Forelimb muscle (tissue), 1 donor: Measurements from ENCODE around the gene VASP. TPM values are rescaled to one million over a fixed set of nuclear protein-coding genes. Genes with fewer than 3 reads are reported as not detected.

Experiments
- DNase-seq: peaks from one replicate; pipeline ENCODE4 v3.0.0-alpha.2; 2013; ENCODE audit warnings: low read depth
- polyA plus RNA-seq: library from polyadenylated mRNA; unstranded; fragments of 120-200 nt; gene quantifications from one replicate; pipeline ENCODE4 v1.2.1, GENCODE V29; 2013; ENCODE audit not compliant: insufficient read length

The VASP gene
- polyA plus RNA-seq, 1 donor: 50.8 TPM

DNA sequence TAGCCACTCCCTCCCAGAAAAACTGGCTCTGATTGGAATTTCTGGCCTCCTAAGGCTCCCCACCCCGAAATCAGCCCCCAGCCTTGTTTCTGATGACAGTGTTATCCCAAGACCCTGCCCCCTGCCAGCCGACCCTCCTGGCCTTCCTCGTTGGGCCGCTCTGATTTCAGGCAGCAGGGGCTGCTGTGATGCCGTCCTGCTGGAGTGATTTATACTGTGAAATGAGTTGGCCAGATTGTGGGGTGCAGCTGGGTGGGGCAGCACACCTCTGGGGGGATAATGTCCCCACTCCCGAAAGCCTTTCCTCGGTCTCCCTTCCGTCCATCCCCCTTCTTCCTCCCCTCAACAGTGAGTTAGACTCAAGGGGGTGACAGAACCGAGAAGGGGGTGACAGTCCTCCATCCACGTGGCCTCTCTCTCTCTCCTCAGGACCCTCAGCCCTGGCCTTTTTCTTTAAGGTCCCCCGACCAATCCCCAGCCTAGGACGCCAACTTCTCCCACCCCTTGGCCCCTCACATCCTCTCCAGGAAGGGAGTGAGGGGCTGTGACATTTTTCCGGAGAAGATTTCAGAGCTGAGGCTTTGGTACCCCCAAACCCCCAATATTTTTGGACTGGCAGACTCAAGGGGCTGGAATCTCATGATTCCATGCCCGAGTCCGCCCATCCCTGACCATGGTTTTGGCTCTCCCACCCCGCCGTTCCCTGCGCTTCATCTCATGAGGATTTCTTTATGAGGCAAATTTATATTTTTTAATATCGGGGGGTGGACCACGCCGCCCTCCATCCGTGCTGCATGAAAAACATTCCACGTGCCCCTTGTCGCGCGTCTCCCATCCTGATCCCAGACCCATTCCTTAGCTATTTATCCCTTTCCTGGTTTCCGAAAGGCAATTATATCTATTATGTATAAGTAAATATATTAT lies 33.3 kb upstream of the VASP start:
- no peak for DNase-seq

DNA sequence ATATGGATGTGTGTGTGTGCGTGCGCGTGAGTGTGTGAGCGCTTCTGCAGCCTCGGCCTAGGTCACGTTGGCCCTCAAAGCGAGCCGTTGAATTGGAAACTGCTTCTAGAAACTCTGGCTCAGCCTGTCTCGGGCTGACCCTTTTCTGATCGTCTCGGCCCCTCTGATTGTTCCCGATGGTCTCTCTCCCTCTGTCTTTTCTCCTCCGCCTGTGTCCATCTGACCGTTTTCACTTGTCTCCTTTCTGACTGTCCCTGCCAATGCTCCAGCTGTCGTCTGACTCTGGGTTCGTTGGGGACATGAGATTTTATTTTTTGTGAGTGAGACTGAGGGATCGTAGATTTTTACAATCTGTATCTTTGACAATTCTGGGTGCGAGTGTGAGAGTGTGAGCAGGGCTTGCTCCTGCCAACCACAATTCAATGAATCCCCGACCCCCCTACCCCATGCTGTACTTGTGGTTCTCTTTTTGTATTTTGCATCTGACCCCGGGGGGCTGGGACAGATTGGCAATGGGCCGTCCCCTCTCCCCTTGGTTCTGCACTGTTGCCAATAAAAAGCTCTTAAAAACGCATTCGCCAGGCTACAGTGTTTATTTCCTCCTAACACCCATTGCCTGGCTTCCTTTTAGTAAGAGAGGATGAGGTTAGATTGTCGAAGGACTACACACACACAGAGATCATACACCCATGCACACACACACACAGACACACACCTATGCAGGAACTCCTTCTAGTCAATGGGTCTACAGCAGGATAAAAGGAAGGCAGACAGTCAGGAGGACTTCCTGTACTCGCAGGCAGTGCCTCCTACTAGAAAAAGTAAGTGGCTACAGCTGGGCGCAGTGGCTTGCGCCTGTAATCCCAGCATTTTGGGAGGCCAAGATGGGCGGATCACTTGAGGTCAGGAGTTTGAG lies 32.4 kb upstream of the VASP start:
- DNase-seq: no peak

DNA sequence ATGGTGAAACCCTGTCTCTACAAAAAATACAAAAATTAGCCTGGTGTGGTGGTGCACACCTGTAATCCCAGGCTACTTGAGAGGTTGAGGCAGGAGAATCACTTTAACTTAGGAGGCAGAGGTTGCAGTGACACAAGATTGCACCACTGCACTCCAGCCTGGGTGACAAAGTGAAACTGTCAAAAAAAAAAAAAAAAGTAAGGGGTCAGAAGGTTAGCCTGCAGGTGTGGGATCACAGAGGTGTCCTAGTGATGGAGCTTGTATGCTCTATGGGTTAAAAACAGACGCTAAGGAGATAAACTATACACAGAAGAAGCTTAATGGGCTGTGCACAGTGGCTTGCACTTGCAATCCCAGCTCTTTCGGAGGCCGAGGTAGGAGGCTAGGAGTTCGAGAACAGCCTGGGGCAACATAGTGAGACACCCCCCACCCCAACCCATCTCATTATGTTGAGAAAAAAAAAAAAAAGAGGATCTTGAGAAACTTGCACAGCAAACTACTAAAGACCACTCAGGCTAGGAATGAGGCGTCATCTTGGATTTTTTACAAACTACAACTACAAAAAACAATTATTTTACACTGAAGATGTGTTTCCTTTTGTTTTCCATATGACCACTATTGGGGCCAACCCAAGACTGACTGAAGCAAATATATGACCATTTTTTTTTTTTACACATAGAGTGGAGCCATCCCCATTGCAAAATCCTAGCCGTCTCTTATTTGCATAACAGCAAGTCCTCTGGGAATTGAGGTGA lies 31.6 kb upstream of the VASP start:
- DNase-seq: no peak

DNA sequence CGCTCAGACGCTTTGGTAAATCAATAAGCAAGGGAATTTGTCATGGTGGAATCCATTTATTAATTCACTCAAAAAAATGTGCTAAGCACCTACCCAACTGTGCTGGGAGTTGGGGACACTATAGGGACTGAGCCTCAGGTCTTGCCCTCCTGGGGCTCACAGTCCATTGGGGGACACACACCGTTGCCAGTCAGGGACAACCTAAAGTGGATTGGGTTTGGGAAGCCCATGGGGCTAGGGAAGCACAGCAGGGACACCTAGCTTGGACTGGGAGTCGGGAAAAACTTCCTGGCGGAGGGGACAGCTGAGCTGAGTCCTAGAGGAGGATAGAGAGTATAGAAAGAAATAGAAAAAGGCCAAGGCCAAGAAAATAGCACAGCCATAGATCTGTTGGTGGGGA lies 31.0 kb upstream of the VASP start:
- DNase-seq: no peak

DNA sequence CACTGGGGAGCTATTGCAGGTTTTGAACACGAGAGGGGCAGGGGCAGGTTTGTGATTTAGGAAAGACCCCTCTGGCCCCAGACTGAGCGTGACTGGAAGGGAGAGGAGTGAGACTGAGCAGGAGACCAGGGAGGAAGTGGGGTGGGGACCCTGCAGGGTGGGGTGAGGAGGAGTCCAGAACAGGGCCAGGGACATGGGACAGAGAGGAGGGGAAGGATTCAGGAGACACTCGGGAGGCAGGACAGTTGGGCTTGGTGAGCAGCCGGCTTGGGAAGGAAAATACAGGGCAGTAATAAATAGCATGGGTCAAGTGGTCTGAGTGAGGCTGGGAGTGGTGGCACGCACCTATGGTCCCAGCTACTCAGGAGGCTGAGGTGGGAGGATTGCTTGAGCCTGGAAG lies 30.1 kb upstream of the VASP start:
- no peak for DNase-seq

DNA sequence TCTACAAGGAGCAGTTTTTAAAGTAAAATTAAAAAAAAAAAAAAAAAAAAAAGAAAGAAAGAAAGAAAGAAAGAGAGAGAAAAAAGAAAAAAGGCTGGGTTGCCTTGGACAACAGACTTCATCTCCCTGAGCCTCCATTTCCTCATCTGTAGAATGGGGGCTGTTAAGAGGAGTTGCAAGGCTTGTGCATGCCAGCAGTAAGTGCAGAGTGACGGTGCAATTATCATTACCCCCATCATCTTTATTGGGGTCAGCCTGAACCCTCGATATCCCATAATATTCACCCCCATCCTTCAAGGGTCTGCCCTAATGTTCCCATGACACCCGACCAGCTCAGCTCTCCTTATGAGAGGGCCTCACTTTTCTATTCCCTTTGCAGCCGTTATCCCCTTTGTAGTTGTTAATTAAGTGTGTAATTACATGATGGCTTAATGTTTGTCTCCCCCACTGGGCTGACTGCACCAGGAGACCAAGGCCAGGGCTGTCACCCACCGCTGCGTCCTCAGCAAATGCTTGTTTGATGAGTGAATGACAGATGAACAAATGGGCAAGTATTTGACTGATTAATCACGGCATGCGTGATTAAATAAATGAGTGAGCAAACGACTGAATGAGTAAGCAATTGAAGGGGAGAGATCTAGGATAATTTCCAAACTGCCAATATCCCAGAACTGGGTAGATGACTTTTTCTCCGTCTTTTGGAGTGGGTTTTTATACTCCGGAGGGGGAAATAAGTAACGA lies 29.4 kb upstream of the VASP start:
- DNase-seq: no peak

DNA sequence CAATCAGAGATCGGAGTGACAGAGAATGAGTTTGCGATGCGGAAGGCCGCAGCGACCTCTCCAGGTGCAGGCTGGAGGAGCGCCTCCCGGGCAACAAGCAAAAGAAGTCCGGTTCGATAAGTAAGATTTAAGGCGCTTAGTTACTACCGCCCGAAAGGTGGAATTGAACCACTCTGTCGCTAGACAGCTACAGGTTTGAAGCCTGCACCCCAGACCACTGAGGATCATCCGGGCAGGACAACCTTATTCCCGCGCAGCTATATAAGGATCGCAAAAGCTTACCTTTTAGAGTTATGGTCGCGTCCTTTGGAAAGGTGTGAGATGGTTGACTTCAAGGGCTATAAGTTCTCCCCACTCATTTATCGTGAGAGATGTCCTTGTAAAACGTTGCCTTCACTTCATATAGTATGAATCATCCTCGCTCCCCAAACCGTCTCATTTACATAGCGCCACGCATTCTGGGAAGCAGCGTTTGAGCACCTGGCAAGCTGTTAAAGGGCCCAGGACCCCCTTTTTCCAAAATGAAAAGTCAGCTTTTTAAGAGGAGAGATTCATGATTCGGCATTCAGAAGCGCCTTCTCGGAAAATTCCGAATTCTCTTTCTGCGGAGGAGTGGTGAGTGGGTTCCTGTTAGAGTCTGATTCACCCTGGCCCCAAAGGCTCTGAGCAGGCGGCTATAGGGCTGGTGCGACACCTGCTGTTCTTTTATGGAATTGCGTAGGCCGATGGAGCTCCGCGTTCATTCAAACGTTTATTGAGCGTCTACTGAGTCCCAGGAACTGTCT lies 28.6 kb upstream of the VASP start:
- DNase-seq: peak; percentile 71

DNA sequence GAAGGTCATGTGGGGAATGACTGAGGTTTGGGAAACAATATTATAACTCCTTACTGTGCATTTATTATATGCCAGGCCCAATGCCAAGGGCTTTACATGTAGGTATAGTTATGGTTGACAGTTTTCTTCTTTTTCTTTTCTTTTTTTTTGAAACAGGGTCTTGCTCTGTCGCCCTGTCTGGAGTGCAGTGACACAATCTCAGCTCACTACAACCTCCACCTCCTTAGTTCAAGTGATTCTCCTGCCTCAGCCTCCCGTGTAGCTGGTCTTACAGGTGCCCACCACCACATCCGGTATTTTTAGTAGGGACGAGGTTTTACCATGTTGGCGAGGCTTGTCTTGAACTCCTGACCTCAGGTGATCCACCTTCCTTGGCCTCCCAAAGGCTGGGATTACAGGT lies 24.2 kb upstream of the VASP start:
- no peak for DNase-seq

DNA sequence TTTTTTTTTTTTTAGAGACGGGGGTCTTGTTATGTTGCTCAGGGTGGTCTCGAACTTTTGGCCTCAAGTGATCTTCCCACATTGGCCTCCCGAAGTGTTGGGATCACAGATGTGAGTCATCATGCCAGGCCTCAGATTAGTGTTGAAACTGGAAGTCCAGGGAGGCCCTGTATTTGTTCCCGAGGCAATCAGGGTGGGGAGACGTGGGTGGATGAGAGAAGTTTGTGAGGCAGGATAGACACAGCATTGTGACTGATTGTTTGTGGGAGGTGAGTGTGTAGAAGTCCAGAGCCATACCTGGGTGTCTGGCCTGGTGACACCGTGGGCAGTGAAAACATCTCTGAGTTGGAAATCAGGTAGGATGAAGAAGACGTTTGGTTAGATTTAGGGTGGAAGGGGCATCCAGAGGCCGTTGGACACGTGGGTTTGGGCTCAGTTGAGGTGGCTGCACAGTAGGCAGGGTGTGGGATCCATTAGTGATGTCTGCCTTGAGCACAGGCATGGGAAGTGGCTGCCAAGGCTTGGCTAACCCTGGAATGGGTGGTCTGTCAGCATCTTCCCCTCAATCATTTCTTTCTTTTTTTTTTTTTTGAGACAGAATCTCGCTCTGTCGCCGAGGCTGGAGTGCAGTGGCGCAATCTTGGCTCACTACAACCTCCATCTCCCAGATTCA lies 22.9 kb upstream of the VASP start:
- DNase-seq: no peak

DNA sequence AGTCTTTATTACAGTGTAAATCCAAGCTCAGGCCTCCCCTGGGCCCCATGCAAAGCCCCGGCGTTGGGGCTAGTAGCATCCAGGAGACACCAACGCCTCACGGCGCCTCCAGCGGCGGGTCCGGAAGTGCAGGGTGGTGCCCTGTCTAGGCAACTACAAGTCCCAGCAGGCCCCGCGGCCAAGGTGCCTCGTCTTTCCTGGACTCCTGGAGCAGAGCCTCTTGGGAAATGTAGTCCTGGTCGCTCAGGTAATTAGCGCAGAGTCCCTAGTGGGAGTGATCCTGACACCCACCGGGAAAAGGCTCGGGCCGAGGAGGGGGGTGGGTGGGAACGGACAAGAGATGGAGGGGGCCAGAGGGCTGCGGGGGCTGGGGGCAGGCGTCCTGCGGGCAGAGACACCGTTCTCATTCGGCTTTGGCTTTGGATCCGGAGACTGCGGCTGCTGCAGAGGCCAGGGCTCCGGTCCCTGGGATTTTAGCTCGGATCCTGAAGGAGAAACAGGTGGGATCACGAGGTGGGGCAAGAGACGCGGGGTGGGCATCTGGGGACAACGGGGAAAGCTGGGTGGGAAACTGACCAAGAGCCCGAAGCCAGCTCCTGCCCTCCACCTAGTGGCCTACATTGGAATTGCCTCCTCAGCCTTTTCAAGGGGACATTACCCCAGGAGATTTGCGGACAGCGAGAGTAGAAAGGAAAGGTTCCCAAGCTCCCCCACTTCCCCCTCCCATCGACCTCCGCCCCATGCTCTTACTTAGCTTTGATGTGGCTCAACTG lies 21.8 kb upstream of the VASP start:
- DNase-seq: peak; percentile 85

DNA sequence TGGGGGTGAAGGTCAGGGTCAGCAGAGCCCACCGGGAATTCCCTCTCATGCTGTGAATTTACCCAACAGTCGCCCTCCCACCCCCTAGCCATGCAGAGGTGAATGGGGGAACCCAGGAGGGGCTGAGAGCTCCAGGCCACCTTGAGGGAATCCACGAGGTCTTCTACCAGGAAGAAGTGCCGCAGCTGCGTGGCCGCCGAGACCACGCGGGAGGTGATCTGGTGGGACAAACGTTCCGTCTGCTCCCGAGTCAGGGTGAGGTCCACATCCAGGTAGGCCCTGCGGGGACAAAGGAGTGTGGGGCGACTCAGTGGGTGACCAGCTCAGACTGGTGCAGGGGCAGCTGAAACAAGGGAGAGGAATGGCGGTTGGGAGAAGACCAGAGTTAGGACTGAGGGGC lies 18.6 kb upstream of the VASP start:
- DNase-seq: no peak

DNA sequence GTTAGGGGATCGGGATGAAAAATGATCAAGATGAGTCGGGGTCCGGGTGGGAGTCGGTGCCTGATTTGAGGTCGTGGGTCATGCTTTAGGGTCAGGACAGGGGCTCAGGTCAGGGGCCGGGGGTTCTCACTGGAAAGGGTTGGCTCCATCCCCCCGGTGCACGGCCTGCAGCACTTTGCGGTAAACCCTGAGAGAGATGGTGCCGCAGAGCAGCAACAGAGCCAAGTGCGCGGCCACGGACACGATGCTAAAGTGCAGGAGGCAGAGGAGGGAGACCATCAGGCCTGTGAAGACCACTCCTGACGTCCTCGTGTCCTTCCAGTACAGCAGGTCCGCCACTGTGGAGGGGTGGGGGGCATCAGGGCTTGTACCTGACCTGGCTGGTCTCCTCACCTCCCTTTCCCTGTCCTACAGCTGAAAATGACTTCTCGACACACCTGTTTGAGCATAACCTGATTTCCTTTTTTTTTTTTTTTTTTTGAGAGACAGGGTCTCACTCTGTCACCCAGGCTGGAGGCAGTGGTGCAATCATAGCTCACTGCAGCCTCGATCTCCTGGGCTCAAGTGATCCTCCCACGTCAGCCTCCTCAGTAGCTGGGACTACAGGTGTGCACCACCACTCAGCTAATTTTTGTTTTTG lies 17.9 kb upstream of the VASP start:
- DNase-seq: no peak

DNA sequence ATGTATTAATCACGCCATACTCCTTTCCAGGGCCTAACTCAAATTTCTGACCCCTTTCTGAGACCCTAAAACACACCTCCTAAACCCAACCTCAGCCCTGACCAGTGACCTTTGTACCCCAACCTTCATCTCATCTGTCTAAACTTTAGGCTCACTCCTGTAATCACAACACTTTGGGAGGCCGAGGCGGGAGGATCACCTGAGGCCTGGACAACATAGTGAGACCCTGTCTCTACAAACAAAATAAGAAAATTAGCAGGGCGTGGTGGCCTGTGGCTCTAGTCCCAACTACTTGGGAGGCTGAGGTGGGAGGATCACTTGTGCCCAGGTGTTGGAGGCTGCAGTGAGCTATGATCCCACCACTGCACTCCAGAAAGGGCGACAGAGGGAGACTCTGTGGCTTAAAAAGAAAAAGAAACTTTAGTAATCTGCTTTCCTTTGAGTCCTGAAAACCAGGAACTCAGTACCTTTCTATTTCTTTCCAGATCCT lies 15.1 kb upstream of the VASP start:
- DNase-seq: no peak

DNA sequence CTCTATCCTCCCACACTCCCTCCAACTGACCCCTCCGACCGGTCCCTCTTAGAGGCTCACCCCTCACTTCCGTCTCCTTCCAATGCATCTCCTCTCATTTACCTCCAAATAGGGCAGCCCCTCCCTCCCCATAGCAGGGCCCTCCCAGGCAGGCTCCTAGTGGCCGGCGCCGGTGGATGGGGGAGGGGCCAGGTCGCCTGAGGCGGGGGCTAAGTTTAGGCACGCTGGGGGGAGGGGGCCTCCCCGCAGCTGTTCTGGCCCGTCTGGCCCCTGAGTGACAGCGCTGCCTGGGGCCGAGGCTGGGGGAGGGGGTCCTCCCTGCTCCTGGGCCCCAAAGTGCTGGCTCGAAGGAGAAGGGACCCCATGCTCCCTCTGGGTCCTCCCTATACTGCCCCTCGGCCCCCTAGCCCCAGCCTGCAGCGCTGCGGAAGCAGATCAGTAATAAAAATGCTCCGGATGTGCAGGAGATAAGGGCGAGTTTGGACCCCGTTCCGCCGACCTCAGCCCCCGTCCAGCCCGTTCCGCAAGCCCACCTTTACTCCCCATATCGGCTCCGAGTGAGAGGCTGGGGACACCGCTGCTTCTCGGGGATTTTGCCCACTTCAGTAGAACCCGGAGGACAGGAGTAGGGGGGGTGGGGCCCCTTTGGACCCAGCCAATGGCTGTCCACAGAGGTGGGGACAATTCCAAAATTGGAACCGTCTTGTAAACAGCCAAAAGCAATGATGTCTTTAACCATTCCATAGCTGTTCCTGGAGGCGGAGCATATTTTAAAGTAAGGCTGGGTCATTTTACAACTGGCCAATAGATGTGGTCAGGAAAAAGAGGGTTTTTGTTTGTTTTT lies 14.4 kb upstream of the VASP start:
- DNase-seq: peak; percentile 75

DNA sequence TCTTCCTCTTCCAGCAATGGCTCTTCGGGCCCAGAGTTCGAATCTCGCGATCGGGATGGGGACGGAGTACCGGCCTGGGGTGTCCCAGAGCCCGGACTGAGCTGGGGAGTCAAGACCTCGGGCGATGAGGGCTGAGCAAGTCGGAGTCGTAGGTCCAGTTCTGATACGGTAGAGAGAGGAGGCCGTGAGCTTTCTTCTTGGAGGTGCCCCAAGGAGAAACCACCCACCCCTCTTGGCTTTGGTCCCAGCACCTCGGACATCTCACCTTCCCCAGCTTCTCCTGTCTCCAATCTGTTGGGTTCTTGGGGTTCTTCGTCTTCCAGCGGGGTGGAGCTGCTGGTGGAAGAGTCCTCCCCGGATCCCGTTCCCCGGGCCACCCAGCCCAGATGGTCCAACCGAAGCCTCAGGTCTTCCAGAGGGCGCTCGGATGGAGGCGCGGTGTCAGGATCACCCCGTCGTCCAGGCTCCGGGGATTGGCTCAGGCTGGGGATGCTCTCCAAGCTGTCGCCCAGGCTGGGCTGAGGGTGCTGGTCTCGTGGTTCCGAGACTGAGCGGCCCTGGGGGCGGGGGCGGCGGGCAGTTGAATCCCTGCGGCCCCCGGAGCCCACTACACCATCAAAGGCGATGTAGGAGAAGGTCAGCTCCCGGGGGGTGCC lies 12.9 kb upstream of the VASP start:
- no peak for DNase-seq

DNA sequence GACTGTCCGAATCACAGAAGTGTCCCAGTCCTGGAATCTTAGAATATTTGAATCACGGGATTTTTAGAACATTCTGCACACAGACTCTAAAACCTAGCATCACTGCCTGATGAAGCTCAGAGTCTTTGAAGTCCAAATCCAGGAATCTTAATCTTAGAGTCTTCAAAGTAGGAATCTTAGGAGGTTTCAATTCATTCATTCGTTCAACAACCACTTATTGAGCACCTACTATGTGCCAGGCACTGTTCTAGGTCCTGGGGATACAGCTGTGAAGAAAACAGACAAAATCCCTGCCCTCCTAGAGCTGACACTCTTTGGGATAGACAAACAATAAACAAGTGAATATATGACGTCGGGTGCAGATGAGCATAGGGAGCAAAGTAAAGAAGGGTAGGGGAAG lies 12.1 kb upstream of the VASP start:
- no peak for DNase-seq
